Osteocyte (in vitro differentiated cells): ENCODE data around the gene FBXL13. TPM values are rescaled to one million over a fixed set of nuclear protein-coding genes. Genes with fewer than 3 reads are reported as not detected.
"Not testable (repeated sequence)": the region's sequence is repeated elsewhere in the genome, so short reads cannot be mapped to it uniquely, and the experiment has no call there.

ENCODE experiments used
- DNase-seq: peaks from one replicate; pipeline ENCODE4 v3.0.0; 2021; ENCODE audit warnings: mixed read lengths; ENCODE audit not compliant: unreplicated experiment; ENCODE audit errors: extremely low spot score
- H3K27ac Mint-ChIP-seq: one replicate; pipeline ENCODE4 v1.8.0; 2021; ENCODE audit warnings: mild to moderate bottlenecking, mixed read lengths; ENCODE audit not compliant: unreplicated experiment
- H3K27me3 Mint-ChIP-seq: one replicate; pipeline ENCODE4 v1.8.0; 2021; ENCODE audit warnings: mixed read lengths; ENCODE audit not compliant: unreplicated experiment
- H3K36me3 Mint-ChIP-seq: one replicate; pipeline ENCODE4 v1.8.0; 2021; ENCODE audit warnings: mixed read lengths; ENCODE audit not compliant: unreplicated experiment
- H3K4me1 Mint-ChIP-seq: one replicate; pipeline ENCODE4 v1.8.0; 2021; ENCODE audit warnings: mixed read lengths; ENCODE audit not compliant: unreplicated experiment
- H3K4me3 Mint-ChIP-seq: one replicate; pipeline ENCODE4 v1.8.0; 2021; ENCODE audit warnings: mild to moderate bottlenecking, moderate library complexity, mixed read lengths; ENCODE audit not compliant: unreplicated experiment
- H3K9me3 Mint-ChIP-seq: one replicate; pipeline ENCODE4 v1.8.0; 2021; ENCODE audit warnings: mixed read lengths; ENCODE audit not compliant: unreplicated experiment
- total RNA-seq: library from RNA; stranded (reverse); gene quantifications from 2 replicates; pipeline ENCODE4 v1.2.1, GENCODE V29; 2021
- TF ChIP-seq, protein P1 (sequence below): fragments of 200-600 bp; sonication (generic); IDR thresholded peaks from 2 replicates; pipeline ENCODE4 v1.5.0; 2021; ENCODE audit warnings: antibody characterized with exemption, mild to moderate bottlenecking, moderate library complexity

FBXL13 gene
- total RNA-seq, 1 donor from 2014 or later: 0.83 TPM

DNA sequence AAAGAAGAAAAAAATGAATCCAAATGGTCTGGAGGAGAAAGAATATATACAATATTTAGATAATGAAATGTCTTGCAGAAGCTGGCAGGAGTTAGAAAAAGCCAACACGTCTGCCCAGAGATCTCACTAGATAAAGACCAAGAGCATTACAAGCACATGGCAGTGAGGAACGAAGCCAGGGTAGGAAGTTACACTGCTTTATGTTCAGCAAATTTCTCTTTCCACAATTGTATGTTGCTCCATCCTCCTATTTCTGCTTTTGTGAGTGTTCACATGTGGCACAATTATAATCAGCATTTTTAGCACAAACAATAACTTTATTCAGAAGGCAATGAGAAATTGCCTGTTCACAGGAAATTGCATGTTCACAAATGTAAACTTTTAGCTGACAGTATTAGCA is 108.1 kb downstream of the FBXL13 start:
- Mint-ChIP-seq H3K4me3 (no peak overlapping the region), H3K36me3 (no peaks in the 10 kb centered on the region), H3K9me3 (no peaks in the 10 kb centered on the region), H3K27ac (no peak overlapping the region), H3K4me1 (no peaks in the 10 kb centered on the region), H3K27me3 (no peaks in the 10 kb centered on the region)
- TF ChIP-seq, protein P1, sequence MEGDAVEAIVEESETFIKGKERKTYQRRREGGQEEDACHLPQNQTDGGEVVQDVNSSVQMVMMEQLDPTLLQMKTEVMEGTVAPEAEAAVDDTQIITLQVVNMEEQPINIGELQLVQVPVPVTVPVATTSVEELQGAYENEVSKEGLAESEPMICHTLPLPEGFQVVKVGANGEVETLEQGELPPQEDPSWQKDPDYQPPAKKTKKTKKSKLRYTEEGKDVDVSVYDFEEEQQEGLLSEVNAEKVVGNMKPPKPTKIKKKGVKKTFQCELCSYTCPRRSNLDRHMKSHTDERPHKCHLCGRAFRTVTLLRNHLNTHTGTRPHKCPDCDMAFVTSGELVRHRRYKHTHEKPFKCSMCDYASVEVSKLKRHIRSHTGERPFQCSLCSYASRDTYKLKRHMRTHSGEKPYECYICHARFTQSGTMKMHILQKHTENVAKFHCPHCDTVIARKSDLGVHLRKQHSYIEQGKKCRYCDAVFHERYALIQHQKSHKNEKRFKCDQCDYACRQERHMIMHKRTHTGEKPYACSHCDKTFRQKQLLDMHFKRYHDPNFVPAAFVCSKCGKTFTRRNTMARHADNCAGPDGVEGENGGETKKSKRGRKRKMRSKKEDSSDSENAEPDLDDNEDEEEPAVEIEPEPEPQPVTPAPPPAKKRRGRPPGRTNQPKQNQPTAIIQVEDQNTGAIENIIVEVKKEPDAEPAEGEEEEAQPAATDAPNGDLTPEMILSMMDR: no peak
- no peak for DNase-seq

GRCh38 chr7:102961993-102962392 is 112.6 kb downstream of the FBXL13 start:
- not testable (repeated sequence) for H3K9me3 Mint-ChIP-seq, DNase-seq, H3K36me3 Mint-ChIP-seq, H3K4me3 Mint-ChIP-seq, H3K27ac Mint-ChIP-seq, H3K4me1 Mint-ChIP-seq, H3K27me3 Mint-ChIP-seq

- H3K27me3 Mint-ChIP-seq, H3K4me3 Mint-ChIP-seq, DNase-seq, H3K4me1 Mint-ChIP-seq, H3K27ac Mint-ChIP-seq, H3K36me3 Mint-ChIP-seq: not testable (repeated sequence)
- peaks cover 17% of the 10 kb centered on the region for H3K9me3 Mint-ChIP-seq
These were observed 116.6 kb downstream of the FBXL13 start for GRCh38 chr7:102958004-102958403.

DNA sequence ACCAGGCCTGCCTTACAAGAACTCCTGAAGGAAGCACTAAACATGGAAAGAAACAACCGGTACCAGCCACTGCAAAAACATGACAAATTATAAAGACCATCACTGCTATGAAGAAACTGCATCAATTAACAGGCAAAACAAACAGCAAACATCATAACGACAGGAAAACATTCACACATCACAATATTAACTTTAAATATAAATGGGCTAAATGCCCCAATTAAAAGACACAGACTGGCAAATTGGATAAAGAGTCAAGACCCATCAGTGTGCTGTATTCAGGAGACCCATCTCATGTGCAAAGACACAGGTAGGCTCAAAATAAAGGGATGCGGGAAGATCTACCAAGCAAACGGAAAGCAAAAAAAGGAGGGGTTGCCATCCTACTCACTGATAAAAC is 120.2 kb downstream of the FBXL13 start:
- H3K36me3 Mint-ChIP-seq, H3K27me3 Mint-ChIP-seq, DNase-seq, H3K4me1 Mint-ChIP-seq, H3K27ac Mint-ChIP-seq, H3K4me3 Mint-ChIP-seq: not testable (repeated sequence)
- H3K9me3 Mint-ChIP-seq: peaks cover 21% of the 10 kb centered on the region

- Mint-ChIP-seq H3K4me1 (no peaks in the 10 kb centered on the region), H3K27me3 (no peaks in the 10 kb centered on the region), H3K36me3 (peaks cover 9% of the 10 kb centered on the region), H3K4me3 (no peak overlapping the region), H3K27ac (no peak overlapping the region), H3K9me3 (peaks cover 21% of the 10 kb centered on the region)
- no peak for DNase-seq
- TF ChIP-seq, protein P1: no peak
These were observed 121.2 kb downstream of the FBXL13 start for GRCh38 chr7:102953406-102953805.

- TF ChIP-seq, protein P1: no peak
- no peaks in the 10 kb centered on the region for H3K27me3 Mint-ChIP-seq
- no peak for DNase-seq
- no peaks in the 10 kb centered on the region for H3K4me1 Mint-ChIP-seq
- H3K9me3 Mint-ChIP-seq: peaks cover 21% of the 10 kb centered on the region
- peaks cover 9% of the 10 kb centered on the region for H3K36me3 Mint-ChIP-seq
- H3K4me3 Mint-ChIP-seq: no peak overlapping the region
- no peak overlapping the region for H3K27ac Mint-ChIP-seq
These were observed 122.8 kb downstream of the FBXL13 start for GRCh38 chr7:102951839-102952238.

DNA sequence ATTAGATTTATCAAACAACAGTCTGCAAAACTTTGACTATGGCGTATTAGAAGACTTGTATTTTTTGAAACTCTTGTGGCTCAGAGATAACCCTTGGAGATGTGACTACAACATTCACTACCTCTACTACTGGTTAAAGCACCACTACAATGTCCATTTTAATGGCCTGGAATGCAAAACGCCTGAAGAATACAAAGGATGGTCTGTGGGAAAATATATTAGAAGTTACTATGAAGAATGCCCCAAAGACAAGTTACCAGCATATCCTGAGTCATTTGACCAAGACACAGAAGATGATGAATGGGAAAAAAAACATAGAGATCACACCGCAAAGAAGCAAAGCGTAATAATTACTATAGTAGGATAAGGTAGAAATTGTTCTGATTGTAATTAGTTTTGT is 130.4 kb downstream of the FBXL13 start:
- H3K4me1 Mint-ChIP-seq: peaks cover 26% of the 10 kb centered on the region
- no peak overlapping the region for H3K27ac Mint-ChIP-seq
- H3K36me3 Mint-ChIP-seq: peaks cover 4% of the 10 kb centered on the region
- no peak overlapping the region for H3K4me3 Mint-ChIP-seq
- TF ChIP-seq, protein P1: no peak
- no peak for DNase-seq
- no peaks in the 10 kb centered on the region for H3K9me3 Mint-ChIP-seq
- H3K27me3 Mint-ChIP-seq: no peaks in the 10 kb centered on the region
